K562 (cell line): ENCODE measurements around the gene EDARADD. TPM values are rescaled to one million over a fixed set of nuclear protein-coding genes. Genes with fewer than 3 reads are reported as not detected.

Source experiments
- ATAC-seq: fragments of 200-7000 bp; cut with Tn5 transposase; 3 replicates; pipeline ENCODE4 v1.9.1; 2020; ENCODE audit warnings: moderate library complexity
- BruUV-seq: library from RNA; stranded (reverse); fragments of 400-500 nt; replicated peaks from 2 replicates; lab custom pipeline; 2021; lab: Mats Ljungman, UMichigan
- CTCF ChIA-PET: fragments of 300-600 bp; formaldehyde crosslinking; extraction: SDS; loops from one replicate; lab custom pipeline; 2021; ENCODE audit warnings: low intra/inter-chr PET ratio; lab: Yijun Ruan, JAX
- POLR2A ChIA-PET: fragments of 300-600, 350-650 bp; sonication (Branson Sonifier 250); formaldehyde crosslinking; extraction: SDS; loops from one replicate; lab custom pipeline; 2021; ENCODE audit warnings: antibody characterized with exemption, inconsistent platforms; lab: Yijun Ruan, JAX
- DNase-seq, 4 experiments: peaks; one replicate each; pipeline versions ENCODE4 v3.0.0 to v3.0.0-alpha.2; 2011 to 2018; ENCODE audit warnings: low spot score in 3 of 4, mixed read lengths in 3 of 4; ENCODE audit errors: extremely low read depth in 1 of 4
- FAIRE-seq: peaks from 2 replicates; lab custom pipeline; 2011; peaks lifted over from hg19 to GRCh38; lab: Jason Lieb, UNC
- H2AFZ ChIP-seq: 2 replicates; pipeline ENCODE4 v1.6.0; 2011; ENCODE audit warnings: low read depth, low read length, control low read depth, inconsistent platforms
- H3K27ac ChIP-seq: fragments of 200-600 bp; 3 replicates; pipeline ENCODE4 v1.8.0; 2011; ENCODE audit warnings: low read depth, mild to moderate bottlenecking, control low read depth, inconsistent platforms, low read length, moderate library complexity, mixed read lengths; ENCODE audit errors: extremely low read depth
- H3K27me3 ChIP-seq, 2 experiments: fragments of 300-600 bp in 1 of 2; 2 replicates in 1 of 2; 3 replicates in 1 of 2; pipeline versions ENCODE4 v1.6.0 to v1.8.0; 2011; ENCODE audit warnings: inconsistent platforms in 2 of 2, low read length in 2 of 2, mild to moderate bottlenecking in 1 of 2, mixed read lengths in 1 of 2, moderate library complexity in 1 of 2; ENCODE audit not compliant: control insufficient read depth in 2 of 2, insufficient read depth in 2 of 2
- H3K36me3 ChIP-seq: fragments of 300-600 bp; 3 replicates; pipeline ENCODE4 v1.8.0; 2011; ENCODE audit warnings: mild to moderate bottlenecking, low read length, inconsistent platforms; ENCODE audit not compliant: control insufficient read depth, insufficient read depth
- H3K4me1 ChIP-seq, 2 experiments: fragments of 200-600 bp in 1 of 2; replicated peaks in 1 of 2; 2 replicates in 1 of 2; 3 replicates in 1 of 2; pipeline versions ENCODE4 v1.5.1 to v1.8.0; 2011; ENCODE audit warnings: inconsistent platforms in 2 of 2, low read length in 2 of 2, mild to moderate bottlenecking in 1 of 2, mixed read lengths in 1 of 2, moderate library complexity in 1 of 2; ENCODE audit not compliant: control insufficient read depth in 2 of 2, insufficient read depth in 2 of 2
- H3K4me2 ChIP-seq: 2 replicates; pipeline ENCODE4 v1.6.1; 2011; ENCODE audit warnings: low read length, control low read depth, inconsistent platforms, mixed read lengths; ENCODE audit not compliant: insufficient read depth
- H3K4me3 ChIP-seq: fragments of 200-600 bp; sonication (generic), shearing (Covaris generic); 2 replicates; pipeline ENCODE4 v1.5.1; 2016; ENCODE audit warnings: control low read depth, inconsistent platforms
- H3K79me2 ChIP-seq: fragments of 200-600 bp; 3 replicates; pipeline ENCODE4 v1.8.0; 2011; ENCODE audit warnings: low read length, inconsistent platforms; ENCODE audit not compliant: control insufficient read depth, insufficient read depth
- H3K9ac ChIP-seq, 2 experiments: 2 replicates each; pipeline versions ENCODE4 v1.6.0 to v1.6.1; 2011; ENCODE audit warnings: low read depth in 2 of 2, low read length in 2 of 2, control low read depth in 1 of 2, inconsistent platforms in 1 of 2, mild to moderate bottlenecking in 1 of 2, mixed read lengths in 1 of 2; ENCODE audit not compliant: insufficient read depth in 1 of 2
- H3K9me1 ChIP-seq: one replicate; pipeline ENCODE4 v1.6.0; 2011; ENCODE audit warnings: inconsistent platforms, mild to moderate bottlenecking, low read length, moderate library complexity; ENCODE audit not compliant: control insufficient read depth, insufficient read depth
- H3K9me3 ChIP-seq: replicated peaks from 2 replicates; pipeline ENCODE4 v1.5.1; 2011; ENCODE audit warnings: low read depth, low read length, inconsistent platforms; ENCODE audit not compliant: control insufficient read depth, insufficient read depth
- H4K20me1 ChIP-seq: replicated peaks from 2 replicates; pipeline ENCODE4 v1.6.1; 2011; ENCODE audit warnings: low read length, inconsistent platforms, mixed read lengths; ENCODE audit not compliant: control insufficient read depth, insufficient read depth
- CUX1 ChIP-seq: fragments of 200-800 bp; sonication (Bioruptor generic); IDR thresholded peaks from 2 replicates; pipeline ENCODE4 v1.6.1; 2016; ENCODE audit warnings: missing genetic modification characterization, missing compliant biosample characterization
- FOXK1 ChIP-seq: sonication (generic); formaldehyde crosslinking; IDR thresholded peaks from 2 replicates; pipeline ENCODE4 v1.8.0; 2022; ENCODE audit warnings: missing genetic modification reagents, mild to moderate bottlenecking, borderline replicate concordance
- HMGN3 ChIP-seq: IDR thresholded peaks from 2 replicates; pipeline ENCODE4 v1.6.1; 2011; ENCODE audit warnings: borderline replicate concordance, low read depth, mild to moderate bottlenecking, mixed read lengths, low read length; ENCODE audit not compliant: insufficient read length; ENCODE audit errors: extremely low read depth
- NFIX ChIP-seq: fragments of 250-450 bp; sonication (Bioruptor Pico); IDR thresholded peaks from 2 replicates; pipeline ENCODE4 v1.4.0; 2020; ENCODE audit warnings: low read depth, mild to moderate bottlenecking, moderate library complexity
- PRMT5 ChIP-seq: sonication (generic); formaldehyde crosslinking; IDR thresholded peaks from 2 replicates; pipeline ENCODE4 v1.5.0; 2020; ENCODE audit warnings: missing genetic modification reagents
- SPI1 ChIP-seq: IDR thresholded peaks from 2 replicates; pipeline ENCODE4 v1.6.1; 2011; ENCODE audit warnings: low read depth, low read length, control low read depth, borderline replicate concordance
- TBL1XR1 ChIP-seq, 2 experiments: IDR thresholded peaks; 2 replicates each; pipeline ENCODE4 v1.6.1; 2012; ENCODE audit warnings: improper control_type of control experiment in 2 of 2, low read length in 2 of 2, mild to moderate bottlenecking in 1 of 2
- THAP12 ChIP-seq: fragments of 250-450 bp; sonication (Bioruptor Pico); IDR thresholded peaks from 2 replicates; pipeline ENCODE4 v1.9.0; 2021; ENCODE audit warnings: mild to moderate bottlenecking, inconsistent platforms
- ZKSCAN3 ChIP-seq: fragments of 250-450 bp; sonication (Bioruptor Pico); IDR thresholded peaks from 2 replicates; pipeline ENCODE4 v1.4.0; 2020
- ZNF124 ChIP-seq: sonication (generic); formaldehyde crosslinking; IDR thresholded peaks from 2 replicates; pipeline ENCODE4 v1.8.1; 2022; ENCODE audit warnings: missing genetic modification reagents
- ZNF586 ChIP-seq: fragments of 450-650 bp; formaldehyde crosslinking; conservative IDR thresholded peaks from 2 replicates; pipeline ENCODE4 v1.4.0; 2020; ENCODE audit warnings: mild to moderate bottlenecking, moderate library complexity
- WGBS: fragments of 100-300 bp; shearing (Covaris generic); methylation state at CpG from one replicate; pipeline ENCODE4 v1.1.6; 2016; ENCODE audit warnings: low coverage, mixed read lengths; ENCODE audit not compliant: insufficient coverage; ENCODE audit errors: missing lambda C conversion rate; 5-methylcytosine and 5-hydroxymethylcytosine counted together
- in situ Hi-C: fragments of 300-500 bp; cut with MboI; formaldehyde crosslinking; loops from 4 replicates; pipeline ENCODE4 v1.15.0; 2018; ENCODE audit warnings: inconsistent platforms, mixed read lengths
- intact Hi-C: fragments of 100-400 bp; cut with micrococcal nuclease; formaldehyde crosslinking; loops from 2 replicates; pipeline ENCODE4 v1.14.2; 2022
- polyA plus RNA-seq, 8 experiments: library from polyadenylated mRNA; depleted of rRNA in 4 of 8; stranded (reverse) in 5 of 8; unstranded in 3 of 8; fragments of >200 nt; fragmentation: Nextera tagmentation in 2 of 8; fragmentation: Illumina TruSeq in 1 of 8; extraction: Ambion mirVana in 2 of 8; extraction: Trizol in 1 of 8; gene quantifications; 2 replicates each; pipeline versions ENCODE4 v1.2.1 to v1.2.3, GENCODE V29; 2011 to 2014; ENCODE audit warnings: inconsistent platforms in 1 of 8, missing spikeins in 1 of 8
- total RNA-seq, 7 experiments: library from RNA; depleted of rRNA in 6 of 7; stranded (reverse); fragments of >200 nt in 6 of 7; fragmentation: Illumina TruSeq in 2 of 7; extraction: Trizol in 2 of 7; gene quantifications; 2 replicates each; pipeline versions ENCODE4 v1.2.1 to v1.2.3, GENCODE V29; 2011 to 2021; ENCODE audit warnings: low replicate concordance in 1 of 7

EDARADD gene
- total and polyA plus RNA-seq, 9 of the 15 experiments (the other 6 are each of a cell fraction or from before 2014, with no cell fraction given) = 0.46 to 32.4 (median 20.6) TPM

- no TSS peak for BruUV-seq
- no peak for FAIRE-seq
- Histone ChIP-seq H3K4me3 (no peak overlapping the region), H2AFZ (no peak overlapping the region), H3K27me3 (no peaks in the 10 kb centered on the region), H3K79me2 (no peaks in the 10 kb centered on the region), H3K9me3 (no peaks in the 10 kb centered on the region), H3K9me1 (no peaks in the 10 kb centered on the region), H4K20me1 (no peaks in the 10 kb centered on the region; the same call in 1 of the 2 replicates), H3K4me1 (no peaks in the 10 kb centered on the region; a peak in 2 of 5 replicates), H3K4me2 (no peak overlapping the region), H3K27ac (no peak overlapping the region), H3K36me3 (peaks cover 15% of the 10 kb centered on the region; the same call in 1 of the 3 replicates), H3K9ac (no peak overlapping the region)
- POLR2A ChIA-PET = interaction anchor here (0.6 to 1.4 kb wide), 3 partner anchors 13 to 183 kb away, joined by 3 to 5 read pairs (median 4); no protein-coding TSS in a partner anchor
- intact Hi-C loops (no loop called here), in situ Hi-C loops (no loop called here)
- CTCF ChIA-PET = no interaction called here
- 16% methylated on average over 4 of the region's 4 CpGs for WGBS
- no peak for ATAC-seq
- DNase-seq = no peak
- no peak for TF ChIP-seq ZKSCAN3 (CRISPR knock-in tag)
- no peak for TF ChIP-seq NFIX (CRISPR knock-in tag)
- TF ChIP-seq ZNF586 (CRISPR knock-in tag) = no peak
- no peak for TF ChIP-seq PRMT5 (CRISPR knock-in tag)
- no peak for TF ChIP-seq THAP12 (CRISPR knock-in tag)
- no peak for TF ChIP-seq HMGN3
- TF ChIP-seq ZNF124 = no peak
- no peak for TF ChIP-seq TBL1XR1 (IDR thresholded peaks at IDR 0.05; ENCODE audit: low read length in 2 of 2)
- no peak for TF ChIP-seq CUX1 (CRISPR knock-in tag)
- TF ChIP-seq FOXK1 (CRISPR knock-in tag) = no peak
- no peak for TF ChIP-seq SPI1
Observed at GRCh38 chr1:236455243-236455642, 61.2 kb downstream of the EDARADD start.
